Ishikawa (cell line): ENCODE data around the gene TXNRD1.
A peak's percentile ranks its signal among the peaks of the same experiment; 100 is the strongest.

Experiments
- CEBPB ChIP-seq: IDR thresholded peaks from 2 replicates; pipeline ENCODE4 v1.6.1; 2012
- CREB1 ChIP-seq: IDR thresholded peaks from 2 replicates; pipeline ENCODE4 v1.6.1; 2012; ENCODE audit warnings: low read depth
- EGR1 ChIP-seq: IDR thresholded peaks from 2 replicates; pipeline ENCODE4 v1.6.1; 2012
- EP300 ChIP-seq: IDR thresholded peaks from 2 replicates; pipeline ENCODE4 v1.6.1; 2012; ENCODE audit warnings: borderline replicate concordance
- FOXM1 ChIP-seq: IDR thresholded peaks from 2 replicates; pipeline ENCODE4 v1.6.1; 2012; ENCODE audit warnings: low read depth, borderline replicate concordance
- MAX ChIP-seq: IDR thresholded peaks from 2 replicates; pipeline ENCODE4 v1.6.1; 2012
- NFIC ChIP-seq: IDR thresholded peaks from 2 replicates; pipeline ENCODE4 v1.6.1; 2012
- RAD21 ChIP-seq: IDR thresholded peaks from 2 replicates; pipeline ENCODE4 v1.6.1; 2012; ENCODE audit warnings: low read depth
- REST ChIP-seq: IDR thresholded peaks from 2 replicates; pipeline ENCODE4 v1.6.1; 2012; ENCODE audit warnings: low read depth, mild to moderate bottlenecking
- TAF1 ChIP-seq: IDR thresholded peaks from 2 replicates; pipeline ENCODE4 v1.6.1; 2012; ENCODE audit warnings: low read depth, mild to moderate bottlenecking
- TCF12 ChIP-seq: IDR thresholded peaks from 2 replicates; pipeline ENCODE4 v1.6.1; 2012; ENCODE audit warnings: low read depth
- TEAD4 ChIP-seq: IDR thresholded peaks from 2 replicates; pipeline ENCODE4 v1.6.1; 2012
- YY1 ChIP-seq: IDR thresholded peaks from 2 replicates; pipeline ENCODE4 v1.6.1; 2012; ENCODE audit warnings: low read depth
- ZBTB7A ChIP-seq: IDR thresholded peaks from 2 replicates; pipeline ENCODE4 v1.6.1; 2012; ENCODE audit warnings: low read depth
- TF ChIP-seq, protein P1 (sequence below): IDR thresholded peaks from 2 replicates; pipeline ENCODE4 v1.6.1; 2012

Gene TXNRD1

DNA sequence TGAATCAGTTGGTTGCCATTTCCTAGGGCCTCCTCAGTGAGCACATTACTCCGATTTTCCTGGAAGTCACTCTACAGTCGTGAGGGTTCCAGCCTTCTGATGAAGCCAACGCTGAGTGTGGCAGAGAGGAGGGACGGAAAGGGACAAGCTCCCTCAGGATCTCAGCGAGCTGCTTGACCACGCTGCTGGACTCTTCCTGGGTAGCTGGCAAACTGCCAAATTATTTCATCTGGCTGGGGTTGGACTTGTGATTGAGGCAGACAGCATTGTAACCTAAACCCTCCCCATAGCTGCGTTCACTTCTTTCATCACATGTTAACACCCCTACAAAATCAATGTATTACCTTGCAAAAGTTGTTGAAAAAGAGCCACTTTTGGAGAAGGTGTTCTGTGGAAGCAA, 171.6 kb downstream of the TXNRD1 start:
- TF ChIP-seq YY1 (no peak), FOXM1 (no peak), NFIC (peak; percentile 96), ZBTB7A (no peak), MAX (no peak; the same call in 1 of the 2 replicates), EP300 (peak; percentile 29; the same call in 1 of the 2 replicates), CREB1 (no peak), TEAD4 (0 out of 2 replicates have a peak, but pooled peaks have one; percentile 11), CEBPB (no peak), TCF12 (no peak), RAD21 (no peak), REST (no peak), TAF1 (no peak), EGR1 (no peak)
- TF ChIP-seq, protein P1, sequence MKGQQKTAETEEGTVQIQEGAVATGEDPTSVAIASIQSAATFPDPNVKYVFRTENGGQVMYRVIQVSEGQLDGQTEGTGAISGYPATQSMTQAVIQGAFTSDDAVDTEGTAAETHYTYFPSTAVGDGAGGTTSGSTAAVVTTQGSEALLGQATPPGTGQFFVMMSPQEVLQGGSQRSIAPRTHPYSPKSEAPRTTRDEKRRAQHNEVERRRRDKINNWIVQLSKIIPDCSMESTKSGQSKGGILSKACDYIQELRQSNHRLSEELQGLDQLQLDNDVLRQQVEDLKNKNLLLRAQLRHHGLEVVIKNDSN, result no peak
